ENCODE results near the gene TNXB.

Gene TNXB

DNA sequence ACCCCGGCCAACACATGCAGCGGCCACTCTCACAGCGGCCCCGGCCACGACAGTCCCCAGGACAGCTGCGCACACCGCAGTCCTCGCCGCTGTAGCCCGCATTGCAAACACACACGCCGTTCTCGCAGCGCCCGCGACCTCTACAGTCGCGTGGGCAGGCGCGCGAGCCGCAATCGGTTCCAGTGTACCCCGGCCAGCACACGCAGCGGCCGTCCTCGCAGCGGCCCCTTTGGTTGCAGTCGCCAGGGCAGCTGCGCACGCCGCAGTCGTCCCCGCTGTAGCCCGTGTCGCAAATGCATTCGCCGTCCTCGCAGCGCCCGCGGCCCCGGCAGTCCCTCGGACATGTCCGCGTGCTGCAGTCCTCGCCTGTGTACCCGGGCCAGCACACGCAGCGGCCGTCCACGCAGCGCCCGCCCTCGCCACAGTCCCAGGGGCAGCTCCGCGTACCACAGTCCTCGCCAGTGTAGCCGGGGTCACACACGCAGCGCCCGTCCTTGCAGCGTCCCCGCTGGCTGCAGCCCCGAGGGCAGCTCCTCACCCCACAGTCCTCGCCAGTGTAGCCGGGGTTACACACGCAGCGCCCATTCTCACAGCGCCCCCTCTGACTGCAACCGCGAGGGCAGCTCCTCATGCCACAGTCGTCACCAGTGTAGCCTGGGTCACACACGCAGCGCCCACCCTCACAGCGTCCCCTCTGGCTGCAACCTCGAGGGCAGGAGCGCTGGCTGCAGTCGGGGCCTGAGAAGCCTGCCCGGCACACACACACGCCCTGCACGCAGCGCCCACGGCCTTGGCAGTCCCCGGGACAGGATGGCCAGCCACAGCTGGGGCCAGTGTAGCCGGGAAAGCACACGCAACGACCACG is 12.5 kb downstream of the TNXB start:
- H3K27me3 ChIP-seq (replicated peaks; ENCODE audit: control insufficient read depth, insufficient read depth, low read length) = no peaks in the 10 kb centered on the region; the same call in 1 of the 2 replicates
- no peak for TF ChIP-seq CTCF (IDR thresholded peaks at IDR 0.05; ENCODE audit: insufficient read depth, low read length, poor library complexity, severe bottlenecking)
- no peaks in the 10 kb centered on the region for H3K36me3 ChIP-seq (ENCODE audit: control insufficient read depth, insufficient read depth, low read length)
- no peak overlapping the region for H3K4me3 ChIP-seq (replicated peaks; ENCODE audit: low read depth, low read length)
- no peak for DNase-seq (ENCODE audit: extremely low read depth, insufficient read length)

- H3K4me3 ChIP-seq (replicated peaks; ENCODE audit: low read depth, low read length) = no peak overlapping the region
- no peaks in the 10 kb centered on the region for H3K36me3 ChIP-seq (ENCODE audit: control insufficient read depth, insufficient read depth, low read length)
- no peak for DNase-seq (ENCODE audit: extremely low read depth, insufficient read length)
- no peaks in the 10 kb centered on the region; the same call in none of the 2 replicates for H3K27me3 ChIP-seq (replicated peaks; ENCODE audit: control insufficient read depth, insufficient read depth, low read length)
- TF ChIP-seq CTCF (IDR thresholded peaks at IDR 0.05; ENCODE audit: insufficient read depth, low read length, poor library complexity, severe bottlenecking) = no peak
Measured at GRCh38 chr6:32096087-32096393, 13.1 kb downstream of the TNXB start.

DNA sequence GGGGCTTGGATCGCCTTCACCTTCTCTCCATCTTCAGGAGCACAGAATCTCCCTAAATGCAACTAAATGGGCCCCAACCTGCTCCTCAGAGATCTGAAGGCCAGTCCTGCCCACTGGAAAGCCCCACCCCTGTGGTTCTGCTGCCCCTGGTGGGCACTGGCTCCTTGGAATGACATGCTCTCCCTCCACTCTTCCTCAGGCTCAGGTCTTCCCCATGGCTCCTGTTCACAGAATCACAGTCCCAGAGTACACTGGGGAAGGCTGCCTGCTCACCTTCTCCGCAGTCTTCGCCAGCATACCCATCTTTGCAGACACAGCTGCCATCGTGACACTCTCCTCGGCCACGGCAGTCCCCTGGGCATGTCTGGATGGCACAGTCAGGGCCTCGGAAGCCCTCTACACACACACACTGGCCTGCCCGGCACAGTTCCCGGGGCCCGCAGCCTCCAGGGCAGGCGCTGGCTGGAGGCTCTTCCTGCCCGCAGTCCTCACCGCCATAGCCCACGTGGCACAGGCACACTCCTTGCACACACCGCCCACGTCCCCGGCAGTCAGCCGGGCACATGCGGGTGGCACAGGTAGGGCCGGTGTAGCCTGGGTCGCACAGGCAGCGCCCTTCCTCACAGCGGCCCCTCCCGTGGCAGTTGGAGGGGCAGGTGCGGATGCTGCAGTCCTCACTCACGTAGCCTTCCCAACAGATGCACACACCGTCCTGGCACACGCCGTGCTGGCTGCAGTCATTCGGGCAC is 13.6 kb downstream of the TNXB start:
- Histone ChIP-seq H3K36me3 (ENCODE audit: control insufficient read depth, insufficient read depth, low read length) (no peaks in the 10 kb centered on the region), H3K4me3 (replicated peaks; ENCODE audit: low read depth, low read length) (no peak overlapping the region), H3K27me3 (replicated peaks; ENCODE audit: control insufficient read depth, insufficient read depth, low read length) (no peaks in the 10 kb centered on the region; the same call in none of the 2 replicates)
- no peak for DNase-seq (ENCODE audit: extremely low read depth, insufficient read length)
- no peak for TF ChIP-seq CTCF (IDR thresholded peaks at IDR 0.05; ENCODE audit: insufficient read depth, low read length, poor library complexity, severe bottlenecking)

DNA sequence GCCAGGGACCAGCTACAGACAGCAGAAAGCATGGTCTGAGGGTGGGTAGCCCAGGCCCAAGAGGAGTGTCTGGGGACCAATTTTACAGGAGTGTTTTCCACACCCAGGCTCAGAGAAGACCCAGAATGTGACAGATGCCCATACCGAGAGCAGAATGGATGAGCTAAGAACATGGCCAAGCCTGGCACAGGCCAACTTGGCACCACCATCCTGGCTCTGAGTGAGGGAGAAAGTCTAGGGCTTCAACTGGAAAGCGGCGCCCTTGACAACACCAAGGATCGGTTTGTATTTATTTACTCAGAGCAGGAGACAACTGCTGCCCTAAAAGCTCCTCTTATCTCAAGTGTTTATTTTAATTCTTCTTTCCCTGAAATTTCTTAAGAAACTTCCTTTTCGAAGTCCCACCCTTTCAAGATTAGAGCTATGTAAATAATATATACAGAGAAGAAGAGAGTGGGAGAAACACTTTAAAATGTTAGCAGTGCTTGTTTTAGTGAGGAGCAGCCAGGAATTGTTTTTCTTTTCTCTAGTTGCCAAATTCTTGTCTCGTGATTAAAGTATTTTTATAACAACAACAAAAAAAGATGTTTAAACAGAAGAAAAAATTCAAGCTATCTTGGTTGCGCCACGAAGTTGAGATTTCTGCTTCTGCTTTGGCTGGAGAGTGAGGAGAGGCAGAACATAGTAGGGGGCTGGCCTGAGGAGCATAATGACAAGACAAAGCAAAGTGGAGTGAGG is 16.2 kb downstream of the TNXB start:
- Histone ChIP-seq H3K4me3 (replicated peaks; ENCODE audit: low read depth, low read length) (no peak overlapping the region), H3K27me3 (replicated peaks; ENCODE audit: control insufficient read depth, insufficient read depth, low read length) (peaks cover 1% of the 10 kb centered on the region), H3K36me3 (ENCODE audit: control insufficient read depth, insufficient read depth, low read length) (no peaks in the 10 kb centered on the region)
- no peak for DNase-seq (ENCODE audit: extremely low read depth, insufficient read length)
- TF ChIP-seq CTCF (IDR thresholded peaks at IDR 0.05; ENCODE audit: insufficient read depth, low read length, poor library complexity, severe bottlenecking) = no peak

DNA sequence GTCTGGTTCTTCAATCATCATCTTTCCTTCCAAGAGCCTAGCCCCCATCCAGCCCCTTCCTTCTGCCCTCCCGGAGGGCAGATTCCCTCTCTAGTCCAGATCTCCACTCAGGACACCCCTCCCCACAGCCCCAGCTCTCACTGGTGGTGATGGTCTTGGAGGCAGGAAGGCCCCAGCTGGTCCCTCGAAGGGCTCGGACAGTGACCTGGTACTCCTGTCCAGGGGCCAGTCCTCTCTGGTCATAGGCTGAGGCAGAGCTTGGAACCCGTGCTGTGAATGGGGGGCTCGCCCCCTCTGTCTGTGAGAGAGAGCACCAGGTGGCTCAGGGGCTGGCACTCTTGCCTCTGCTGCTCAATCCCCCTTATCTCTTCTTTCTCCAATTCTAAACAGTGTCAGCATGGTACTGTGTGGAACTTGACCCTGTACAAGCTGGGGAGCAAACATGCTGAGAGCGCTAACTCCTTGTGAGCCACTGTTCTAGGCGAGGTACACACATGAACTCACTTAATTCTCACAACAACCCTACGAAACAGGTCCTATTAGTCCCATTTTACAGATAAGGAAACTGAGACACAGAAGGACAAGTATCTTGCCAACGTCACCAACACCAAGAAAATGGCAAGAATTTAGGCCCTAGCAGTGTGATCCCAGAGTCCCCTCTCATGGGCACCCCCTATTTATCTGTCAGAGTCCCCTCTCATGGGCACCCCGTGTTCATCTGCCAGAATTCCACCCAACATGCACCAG is 19.9 kb downstream of the TNXB start:
- no peak for TF ChIP-seq CTCF (IDR thresholded peaks at IDR 0.05; ENCODE audit: insufficient read depth, low read length, poor library complexity, severe bottlenecking)
- DNase-seq (ENCODE audit: extremely low read depth, insufficient read length) = no peak
- no peaks in the 10 kb centered on the region for H3K36me3 ChIP-seq (ENCODE audit: control insufficient read depth, insufficient read depth, low read length)
- H3K4me3 ChIP-seq (replicated peaks; ENCODE audit: low read depth, low read length) = no peak overlapping the region
- peaks cover 3% of the 10 kb centered on the region for H3K27me3 ChIP-seq (replicated peaks; ENCODE audit: control insufficient read depth, insufficient read depth, low read length)
